ENCODE results near the gene SLC16A3.

The SLC16A3 gene

GRCh38 chr17:82219753-82220709, 8.8 kb upstream of the SLC16A3 start:
- Histone ChIP-seq H2AFZ (ENCODE audit: insufficient read depth, low read length, poor library complexity) (no peak overlapping the region), H3K18ac (ENCODE audit: low read length) (no peak overlapping the region), H3K9ac (ENCODE audit: low read length) (no peak overlapping the region), H4K91ac (ENCODE audit: low read depth, low read length) (peak overlapping the region; percentile 97), H3K27ac (ENCODE audit: low read depth, low read length) (no peak overlapping the region), H4K12ac (ENCODE audit: low read depth, low read length) (no peak overlapping the region), H4K8ac (ENCODE audit: low read depth, low read length) (no peak overlapping the region), H2AK5ac (ENCODE audit: low read length) (peak overlapping the region; percentile 61), H3K79me2 (ENCODE audit: control insufficient read depth, insufficient read depth, low read length, poor library complexity) (peaks cover 4% of the 10 kb centered on the region), H3K14ac (ENCODE audit: low read length) (no peak overlapping the region), H3K36me3 (ENCODE audit: control insufficient read depth in 1 of 2, insufficient read depth in 2 of 2, low read length in 2 of 2) (no peaks in the 10 kb centered on the region), H3K9me3 (ENCODE audit: insufficient read depth, low read depth, low read length) (no peaks in the 10 kb centered on the region), H2BK120ac (ENCODE audit: insufficient read depth, low read length, poor library complexity) (no peak overlapping the region), H2BK5ac (ENCODE audit: low read depth, low read length, poor library complexity) (peak overlapping the region; percentile 13), H3K4ac (ENCODE audit: low read depth, low read length) (no peak overlapping the region), H3K4me3 (ENCODE audit: low read depth, low read length) (no peak overlapping the region), H3K4me1 (ENCODE audit: control insufficient read depth in 1 of 2, insufficient read depth in 2 of 2, low read length in 2 of 2) (peaks cover 17 to 20% of the 10 kb centered on the region in 2 experiments), H3K27me3 (ENCODE audit: insufficient read depth, low read length) (no peaks in the 10 kb centered on the region), H3K4me2 (ENCODE audit: low read length) (no peak overlapping the region), H3K79me1 (ENCODE audit: low read length) (peaks cover 17% of the 10 kb centered on the region), H2BK12ac (ENCODE audit: low read length) (peak overlapping the region; percentile 38), H3K23ac (ENCODE audit: low read length) (no peak overlapping the region)
- WGBS (ENCODE audit: extremely low coverage, insufficient coverage, insufficient read length), result no CpG with 5 or more reads among the region's 11 CpGs
- DNase-seq, result no peak

GRCh38 chr17:82221341-82221902, 7.4 kb upstream of the SLC16A3 start:
- peaks cover 4% of the 10 kb centered on the region for H3K79me2 ChIP-seq (ENCODE audit: control insufficient read depth, insufficient read depth, low read length, poor library complexity)
- no peak overlapping the region for H3K27ac ChIP-seq (ENCODE audit: low read depth, low read length)
- no peak overlapping the region for H3K4me3 ChIP-seq (ENCODE audit: low read depth, low read length)
- no CpG with 5 or more reads among the region's 10 CpGs for WGBS (ENCODE audit: extremely low coverage, insufficient coverage, insufficient read length)
- no peak for DNase-seq
- no peak overlapping the region for H3K4ac ChIP-seq (ENCODE audit: low read depth, low read length)
- H3K36me3 ChIP-seq (ENCODE audit: control insufficient read depth in 1 of 2, insufficient read depth in 2 of 2, low read length in 2 of 2), result no peaks in the 10 kb centered on the region
- H3K23ac ChIP-seq (ENCODE audit: low read length), result no peak overlapping the region
- no peak overlapping the region for H3K14ac ChIP-seq (ENCODE audit: low read length)
- no peaks in the 10 kb centered on the region for H3K27me3 ChIP-seq (ENCODE audit: insufficient read depth, low read length)
- H3K4me1 ChIP-seq (ENCODE audit: control insufficient read depth in 1 of 2, insufficient read depth in 2 of 2, low read length in 2 of 2), result peaks cover 20 to 22% of the 10 kb centered on the region in 2 experiments
- no peak overlapping the region for H3K9ac ChIP-seq (ENCODE audit: low read length)
- H2AK5ac ChIP-seq (ENCODE audit: low read length), result no peak overlapping the region
- H4K91ac ChIP-seq (ENCODE audit: low read depth, low read length), result no peak overlapping the region
- peaks cover 17% of the 10 kb centered on the region for H3K79me1 ChIP-seq (ENCODE audit: low read length)
- no peak overlapping the region for H2BK12ac ChIP-seq (ENCODE audit: low read length)
- H2BK120ac ChIP-seq (ENCODE audit: insufficient read depth, low read length, poor library complexity), result no peak overlapping the region
- peaks cover 3% of the 10 kb centered on the region for H3K9me3 ChIP-seq (ENCODE audit: insufficient read depth, low read depth, low read length)
- no peak overlapping the region for H2AFZ ChIP-seq (ENCODE audit: insufficient read depth, low read length, poor library complexity)
- H4K12ac ChIP-seq (ENCODE audit: low read depth, low read length), result no peak overlapping the region
- no peak overlapping the region for H4K8ac ChIP-seq (ENCODE audit: low read depth, low read length)
- H3K4me2 ChIP-seq (ENCODE audit: low read length), result no peak overlapping the region
- H2BK5ac ChIP-seq (ENCODE audit: low read depth, low read length, poor library complexity), result no peak overlapping the region
- no peak overlapping the region for H3K18ac ChIP-seq (ENCODE audit: low read length)

- Histone ChIP-seq H3K27ac (ENCODE audit: low read depth, low read length) (no peak overlapping the region), H3K79me2 (ENCODE audit: control insufficient read depth, insufficient read depth, low read length, poor library complexity) (peaks cover 3% of the 10 kb centered on the region), H3K79me1 (ENCODE audit: low read length) (peaks cover 5% of the 10 kb centered on the region), H4K91ac (ENCODE audit: low read depth, low read length) (no peak overlapping the region), H3K9me3 (ENCODE audit: insufficient read depth, low read depth, low read length) (peaks cover 3% of the 10 kb centered on the region), H3K36me3 (ENCODE audit: control insufficient read depth in 1 of 2, insufficient read depth in 2 of 2, low read length in 2 of 2) (no peaks in the 10 kb centered on the region), H2AK5ac (ENCODE audit: low read length) (no peak overlapping the region), H2BK12ac (ENCODE audit: low read length) (no peak overlapping the region), H3K18ac (ENCODE audit: low read length) (no peak overlapping the region), H3K23ac (ENCODE audit: low read length) (no peak overlapping the region), H2BK5ac (ENCODE audit: low read depth, low read length, poor library complexity) (no peak overlapping the region), H3K14ac (ENCODE audit: low read length) (no peak overlapping the region), H4K8ac (ENCODE audit: low read depth, low read length) (no peak overlapping the region), H3K4ac (ENCODE audit: low read depth, low read length) (no peak overlapping the region), H4K12ac (ENCODE audit: low read depth, low read length) (no peak overlapping the region), H3K4me3 (ENCODE audit: low read depth, low read length) (no peak overlapping the region), H2BK120ac (ENCODE audit: insufficient read depth, low read length, poor library complexity) (no peak overlapping the region), H3K4me2 (ENCODE audit: low read length) (no peak overlapping the region), H3K9ac (ENCODE audit: low read length) (no peak overlapping the region), H2AFZ (ENCODE audit: insufficient read depth, low read length, poor library complexity) (no peak overlapping the region), H3K27me3 (ENCODE audit: insufficient read depth, low read length) (no peaks in the 10 kb centered on the region), H3K4me1 (ENCODE audit: control insufficient read depth in 1 of 2, insufficient read depth in 2 of 2, low read length in 2 of 2) (peaks cover 8% of the 10 kb centered on the region in 2 experiments)
- DNase-seq, result no peak
- no CpG with 5 or more reads among the region's 10 CpGs for WGBS (ENCODE audit: extremely low coverage, insufficient coverage, insufficient read length)
These were observed 6.0 kb upstream of the SLC16A3 start for GRCh38 chr17:82222816-82223215.

DNA sequence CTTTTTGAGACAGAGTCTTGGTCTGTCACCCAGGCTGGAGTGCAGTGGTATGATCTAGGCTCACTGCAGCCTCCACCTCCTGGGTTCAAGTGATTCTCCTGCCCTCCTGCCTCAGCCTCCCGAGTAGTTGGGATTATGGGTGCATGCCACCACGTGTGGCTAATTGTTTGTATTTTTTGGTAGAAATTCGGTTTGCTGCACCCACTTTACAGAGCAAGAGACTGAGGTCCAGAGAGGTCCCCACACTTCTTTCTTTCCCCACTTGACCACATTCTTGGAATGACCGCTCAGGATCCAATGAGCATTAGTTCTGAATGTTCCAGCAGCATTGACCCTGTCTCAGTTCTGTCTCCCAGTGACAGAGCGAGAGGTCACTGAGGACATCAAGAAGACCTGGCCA, 5.3 kb upstream of the SLC16A3 start:
- H3K23ac ChIP-seq (ENCODE audit: low read length), result no peak overlapping the region
- no peak overlapping the region for H2AK5ac ChIP-seq (ENCODE audit: low read length)
- no peak overlapping the region for H3K4me3 ChIP-seq (ENCODE audit: low read depth, low read length)
- peaks cover 4% of the 10 kb centered on the region for H3K79me2 ChIP-seq (ENCODE audit: control insufficient read depth, insufficient read depth, low read length, poor library complexity)
- H3K18ac ChIP-seq (ENCODE audit: low read length), result no peak overlapping the region
- H3K4ac ChIP-seq (ENCODE audit: low read depth, low read length), result no peak overlapping the region
- H3K9ac ChIP-seq (ENCODE audit: low read length), result no peak overlapping the region
- no peak overlapping the region for H3K27ac ChIP-seq (ENCODE audit: low read depth, low read length)
- no peak overlapping the region for H2BK12ac ChIP-seq (ENCODE audit: low read length)
- H4K12ac ChIP-seq (ENCODE audit: low read depth, low read length), result no peak overlapping the region
- no peak overlapping the region for H3K4me2 ChIP-seq (ENCODE audit: low read length)
- H3K14ac ChIP-seq (ENCODE audit: low read length), result no peak overlapping the region
- WGBS (ENCODE audit: extremely low coverage, insufficient coverage, insufficient read length), result no CpG with 5 or more reads among the region's 5 CpGs
- peaks cover 5% of the 10 kb centered on the region for H3K27me3 ChIP-seq (ENCODE audit: insufficient read depth, low read length)
- no peak for DNase-seq
- no peak overlapping the region for H4K91ac ChIP-seq (ENCODE audit: low read depth, low read length)
- H3K79me1 ChIP-seq (ENCODE audit: low read length), result peaks cover 7% of the 10 kb centered on the region
- no peaks in the 10 kb centered on the region for H3K36me3 ChIP-seq (ENCODE audit: control insufficient read depth in 1 of 2, insufficient read depth in 2 of 2, low read length in 2 of 2)
- no peak overlapping the region for H4K8ac ChIP-seq (ENCODE audit: low read depth, low read length)
- peaks cover 3% of the 10 kb centered on the region for H3K9me3 ChIP-seq (ENCODE audit: insufficient read depth, low read depth, low read length)
- no peak overlapping the region for H2AFZ ChIP-seq (ENCODE audit: insufficient read depth, low read length, poor library complexity)
- H3K4me1 ChIP-seq (ENCODE audit: control insufficient read depth in 1 of 2, insufficient read depth in 2 of 2, low read length in 2 of 2), result peaks cover 5% of the 10 kb centered on the region in 2 experiments
- H2BK120ac ChIP-seq (ENCODE audit: insufficient read depth, low read length, poor library complexity), result no peak overlapping the region
- no peak overlapping the region for H2BK5ac ChIP-seq (ENCODE audit: low read depth, low read length, poor library complexity)

Data from trophoblast cell (in vitro differentiated cells and primary cell).